Motor neuron (in vitro differentiated cells): ENCODE results near the gene LSAMP. TPM values are rescaled to one million over a fixed set of nuclear protein-coding genes. Genes with fewer than 3 reads are reported as not detected.

Experiments used
- ATAC-seq, 8 experiments: fragments of 200-7000 bp; cut with Tn5 transposase; replicated peaks in 6 of 8; 2 replicates each; pipeline ENCODE4 v1.8.0; 2021; ENCODE audit warnings: mild to moderate bottlenecking in 8 of 8, moderate library complexity in 8 of 8
- H3K27ac ChIP-seq, 2 donors: fragments of 250-450 bp; sonication (Bioruptor Pico); 2 replicates each; pipeline ENCODE4 v1.9.0; 2021; ENCODE audit warnings: antibody characterized with exemption in 2 of 2, mild to moderate bottlenecking in 2 of 2, moderate library complexity in 1 of 2
- H3K4me1 ChIP-seq, 2 donors: fragments of 250-450 bp; sonication (Bioruptor Pico); replicated peaks in 1 of 2; 2 replicates each; pipeline ENCODE4 v1.6.1; 2021; ENCODE audit warnings: antibody characterized with exemption in 2 of 2, mild to moderate bottlenecking in 2 of 2, moderate library complexity in 1 of 2
- H3K4me3 ChIP-seq, 5 donors: fragments of 250-450 bp; sonication (Bioruptor Pico); 2 replicates each; pipeline ENCODE4 v1.9.0; 2021; ENCODE audit warnings: antibody characterized with exemption in 5 of 5, mild to moderate bottlenecking in 5 of 5, moderate library complexity in 4 of 5
- WGBS, 10 experiments: fragments of 450-650 bp; shearing (Covaris generic); methylation state at CpG; one replicate each; pipeline ENCODE4 v1.0.0; 2022; 5-methylcytosine and 5-hydroxymethylcytosine counted together
- in situ Hi-C, 9 experiments: fragments of 400-800 bp; cut with MboI; loops; one replicate each; pipeline ENCODE4 v1.15.0; 2021; ENCODE audit warnings: low sequenced_read_pairs in 9 of 9, low pct_unique_long_range_greater_than_20kb in 2 of 9; ENCODE audit not compliant: unreplicated experiment in 9 of 9
- total RNA-seq, 8 experiments: library from RNA; unstranded; fragments of 300-600 nt; gene quantifications; 2 replicates each; pipeline versions ENCODE4 v1.2.3 to v1.2.4, GENCODE V29; 2022

LSAMP gene
- total RNA-seq, 8 experiments from 2014 or later = 24.4 to 76.5 (median 39.2) TPM

DNA sequence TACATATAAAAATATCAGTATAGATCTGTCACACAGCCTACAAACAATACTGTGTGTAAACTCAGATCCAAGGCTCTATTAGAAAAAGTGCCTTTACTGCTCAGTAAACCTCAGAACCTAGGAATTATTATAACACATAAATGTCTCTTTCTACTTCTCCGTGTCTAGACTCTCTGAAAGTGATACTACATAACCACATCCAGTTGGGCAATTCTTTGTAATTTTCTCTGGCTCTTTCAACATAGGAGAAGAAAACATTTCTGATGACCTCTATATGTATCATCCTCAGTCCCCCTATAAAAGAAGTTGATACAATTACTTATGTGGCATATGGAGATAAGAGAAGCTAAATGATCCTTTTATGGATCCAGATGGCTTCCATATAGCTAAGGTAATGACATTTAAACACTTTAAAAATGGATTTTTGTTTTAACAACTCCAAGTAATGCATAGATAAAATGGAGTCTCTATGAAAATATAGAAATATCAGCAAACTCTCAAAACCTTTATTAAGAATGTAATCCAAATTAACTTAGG, 104.5 kb downstream of the LSAMP start:
- no peak overlapping the region for H3K4me3 ChIP-seq
- peaks cover 0 to 7% of the 10 kb centered on the region in 2 donors for H3K4me1 ChIP-seq
- in situ Hi-C loops = no loop called here
- 11 to 100% (median 100%) methylated on average over 1 of the region's 1 CpG; no CpG with 5 or more reads in 2 of the 10 experiments for WGBS, 10 experiments
- no peak overlapping the region for H3K27ac ChIP-seq
- ATAC-seq = no peak

DNA sequence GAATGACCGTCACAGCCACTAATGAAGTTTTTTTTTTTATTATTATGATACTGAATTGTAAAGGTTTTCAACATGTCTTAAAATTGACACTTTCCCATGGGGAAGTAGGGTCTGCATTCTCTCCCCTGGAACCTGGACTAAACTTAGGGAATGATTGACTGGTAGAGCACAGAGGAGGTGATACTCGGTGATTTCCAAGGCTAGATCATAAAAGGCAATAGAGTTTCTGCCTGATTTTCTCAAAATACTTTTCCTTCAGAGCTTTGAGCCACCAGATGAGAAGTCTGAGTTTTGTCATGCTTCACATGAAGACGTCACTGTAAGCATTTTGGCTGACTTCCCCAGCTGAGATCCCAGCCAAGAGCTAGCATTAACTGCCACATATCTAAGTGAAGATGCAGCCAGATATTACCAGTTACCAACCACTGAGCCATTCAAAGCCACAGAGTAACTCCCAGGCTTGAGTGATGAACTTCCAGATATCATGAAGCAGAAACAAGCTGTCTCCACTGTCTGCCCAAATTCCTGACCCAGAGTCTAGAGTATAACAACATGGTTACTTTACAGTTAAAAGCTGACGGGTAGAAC, 105.8 kb downstream of the LSAMP start:
- Histone ChIP-seq H3K4me3 (no peak overlapping the region), H3K4me1 (peaks cover 0 to 7% of the 10 kb centered on the region in 2 donors), H3K27ac (no peak overlapping the region)
- in situ Hi-C loops = no loop called here
- 22 to 100% (median 86%) methylated on average over 1 to 4 of the region's 4 CpGs; no CpG with 5 or more reads in 1 of the 10 experiments for WGBS, 10 experiments
- ATAC-seq = peak in 2 of 8 experiments; percentile 84 to 90

DNA sequence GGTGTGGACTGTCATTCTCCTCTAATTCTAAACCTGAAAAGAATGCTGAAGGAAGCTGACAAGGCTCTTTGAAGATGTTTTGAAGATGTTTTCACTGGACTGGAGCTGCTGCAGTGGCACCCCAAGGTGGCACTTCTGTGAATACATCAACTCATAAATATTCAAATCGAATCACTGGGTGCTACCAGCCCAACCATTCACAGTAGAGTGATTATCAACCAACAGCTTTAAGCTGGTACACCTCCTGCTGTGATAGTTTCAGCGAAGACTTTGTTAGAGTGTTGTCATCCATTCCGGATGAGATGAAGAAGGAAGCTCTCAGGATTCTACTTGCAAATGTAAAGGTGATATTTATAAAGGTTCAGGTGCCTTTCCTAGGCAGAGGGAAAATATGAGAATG, 106.6 kb downstream of the LSAMP start:
- Histone ChIP-seq H3K27ac (no peak overlapping the region), H3K4me3 (no peak overlapping the region), H3K4me1 (peaks cover 0 to 6% of the 10 kb centered on the region in 2 donors)
- in situ Hi-C loops = no loop called here
- ATAC-seq = no peak
- 0 to 86% (median 60%) methylated on average over 1 to 3 of the region's 3 CpGs; no CpG with 5 or more reads in 3 of the 10 experiments for WGBS, 10 experiments

DNA sequence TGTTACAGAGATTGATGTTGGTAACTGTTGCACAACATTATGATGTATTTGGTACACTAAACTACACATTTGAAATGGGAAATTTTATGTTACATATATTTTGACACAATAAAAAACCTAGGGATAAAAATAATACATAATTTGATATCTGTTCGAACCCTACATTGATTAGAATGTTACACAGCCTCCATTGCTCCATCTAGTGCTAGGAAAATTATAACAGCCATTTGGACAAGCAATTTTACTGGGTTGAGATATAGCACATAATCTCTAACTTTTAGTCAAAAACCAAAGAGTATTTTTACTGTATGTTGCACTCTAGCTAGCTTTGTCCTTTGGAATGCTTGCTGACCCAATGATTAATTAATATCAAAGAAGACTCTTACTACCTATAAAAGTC, 108.1 kb downstream of the LSAMP start:
- in situ Hi-C loops = no loop called here
- no peak for ATAC-seq
- Histone ChIP-seq H3K4me3 (no peak overlapping the region), H3K27ac (no peak overlapping the region), H3K4me1 (no peaks in the 10 kb centered on the region)
- 60 to 100% (median 89%) methylated on average over 1 of the region's 1 CpG; no CpG with 5 or more reads in 3 of the 10 experiments for WGBS, 10 experiments

DNA sequence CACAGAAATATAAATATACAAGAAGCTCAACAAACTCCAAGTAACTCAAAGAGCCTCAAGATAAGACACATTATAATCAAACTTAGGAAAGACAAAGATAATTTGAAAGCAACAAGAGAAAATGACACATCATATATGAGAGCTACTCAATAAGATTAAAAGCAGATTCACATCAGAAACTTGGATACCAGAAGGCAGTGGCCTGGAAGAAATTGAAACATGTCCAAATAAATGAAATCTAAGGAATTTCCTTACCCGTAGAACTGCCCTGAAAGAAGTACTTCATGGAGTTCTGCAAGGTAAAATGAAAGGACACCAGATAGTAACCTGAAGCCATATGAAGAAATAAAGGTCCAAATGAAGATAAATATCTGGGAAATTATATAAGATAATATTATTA, 113.9 kb downstream of the LSAMP start:
- H3K4me1 ChIP-seq = peaks cover 0 to 5% of the 10 kb centered on the region in 2 donors
- no peak for ATAC-seq
- H3K4me3 ChIP-seq = no peak overlapping the region
- no peak overlapping the region for H3K27ac ChIP-seq
- in situ Hi-C loops = no loop called here
- WGBS, 10 experiments = 13 to 100% (median 69%) methylated on average over 1 of the region's 1 CpG; no CpG with 5 or more reads in 2 of the 10 experiments

DNA sequence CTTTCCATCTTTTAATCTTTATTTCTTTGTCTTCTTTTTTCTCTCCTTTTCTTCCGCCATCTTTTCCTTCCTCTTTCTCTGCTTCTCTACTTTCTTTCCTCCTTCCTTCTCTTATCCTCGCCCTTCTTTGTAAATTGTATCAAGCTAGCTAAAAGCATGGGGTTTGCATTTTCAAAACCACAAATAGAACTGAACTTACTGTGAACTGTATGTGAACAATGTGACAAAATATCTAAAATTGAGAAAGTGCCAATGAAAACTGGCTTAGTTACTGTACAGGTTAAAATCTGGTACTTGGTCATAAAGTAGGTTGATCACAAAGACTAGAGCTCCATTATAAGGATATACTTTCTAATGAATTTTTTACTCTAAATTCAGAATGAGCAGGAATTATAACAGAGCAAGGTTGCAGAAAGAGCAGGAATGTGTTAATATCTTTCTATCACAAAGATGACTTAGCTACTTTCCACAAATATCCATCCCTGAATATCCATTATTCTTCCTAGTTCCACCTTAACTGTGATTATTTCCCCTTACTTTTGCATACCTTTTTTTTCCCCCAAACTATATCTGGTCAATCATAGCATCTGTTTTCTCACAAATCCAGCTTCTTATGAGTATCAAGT, 122.4 kb downstream of the LSAMP start:
- no peaks in the 10 kb centered on the region for H3K4me1 ChIP-seq
- WGBS, 10 experiments = 60 to 100% (median 88%) methylated on average over 1 to 2 of the region's 2 CpGs
- ATAC-seq = peak in 2 of 8 experiments; percentile 66 to 69
- H3K27ac ChIP-seq = no peak overlapping the region
- H3K4me3 ChIP-seq = no peak overlapping the region
- in situ Hi-C loops = no loop called here

DNA sequence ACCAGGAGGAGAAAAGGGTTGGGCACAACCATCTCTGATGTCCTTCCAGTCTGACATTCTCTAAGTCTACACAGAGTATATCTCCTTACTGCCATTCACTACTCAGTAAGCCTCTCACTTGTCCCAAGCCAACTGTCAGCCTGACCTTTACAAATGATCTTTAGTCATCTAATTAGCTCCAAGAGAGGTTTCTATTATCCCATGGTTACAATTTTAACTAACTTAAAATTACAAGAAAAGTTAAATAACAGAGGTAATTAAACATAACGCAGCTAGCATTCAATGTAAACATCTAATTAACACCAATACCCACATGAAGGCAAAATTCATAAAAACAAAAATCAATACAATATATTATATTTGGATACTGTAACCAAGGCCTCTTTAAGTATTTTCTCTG, 126.9 kb downstream of the LSAMP start:
- WGBS, 10 experiments = 77 to 100% (median 100%) methylated on average over 1 of the region's 1 CpG; no CpG with 5 or more reads in 3 of the 10 experiments
- H3K4me1 ChIP-seq = peaks cover 6 to 13% of the 10 kb centered on the region in 2 donors
- no peak overlapping the region for H3K4me3 ChIP-seq
- no peak for ATAC-seq
- in situ Hi-C loops = no loop called here
- H3K27ac ChIP-seq = no peak overlapping the region

DNA sequence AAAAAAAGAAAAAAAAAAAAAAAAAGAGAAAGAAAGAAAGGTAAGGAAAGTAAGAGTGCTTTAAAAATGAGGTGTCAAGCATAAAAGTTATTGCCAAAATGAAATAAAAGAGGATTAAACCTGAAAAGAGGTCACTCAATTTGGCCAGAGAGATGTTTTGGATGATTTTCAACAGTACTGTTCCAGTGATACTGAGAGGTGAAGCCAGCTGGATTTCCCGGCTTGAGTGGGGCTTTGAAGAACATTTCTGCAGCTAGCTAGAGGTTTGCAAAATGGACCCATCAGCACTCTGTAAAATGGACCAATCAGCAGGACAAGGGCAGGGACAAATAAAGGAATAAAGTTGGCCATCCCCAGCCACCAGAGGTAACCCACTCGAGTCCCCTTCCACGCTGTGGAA, 128.5 kb downstream of the LSAMP start:
- whole genome bisulfite sequencing, 10 experiments = 55 to 100% (median 97%) methylated on average over 1 to 3 of the region's 3 CpGs; no CpG with 5 or more reads in 2 of the 10 experiments
- Histone ChIP-seq H3K4me1 (peaks cover 10 to 28% of the 10 kb centered on the region in 2 donors), H3K27ac (no peak overlapping the region), H3K4me3 (no peak overlapping the region)
- in situ Hi-C loops = no loop called here
- ATAC-seq = no peak

DNA sequence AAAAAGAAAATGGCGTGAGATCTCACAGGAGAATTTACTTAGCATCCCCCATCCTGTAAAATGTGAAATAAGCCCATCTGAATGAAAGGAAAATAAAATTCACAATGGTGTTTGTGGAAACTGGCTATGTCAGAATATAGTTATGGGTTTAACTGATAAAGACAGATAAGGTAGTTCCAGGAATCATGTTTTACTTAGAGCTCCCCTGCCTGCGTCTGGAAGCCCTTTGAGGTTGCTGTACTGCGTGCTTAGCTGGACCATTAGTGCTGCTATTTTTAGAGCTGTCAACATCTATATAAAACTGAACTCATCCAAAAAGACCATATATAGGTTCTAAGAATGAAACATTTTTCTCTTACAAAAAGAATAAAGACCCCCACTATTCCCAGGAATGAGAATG, 130.8 kb downstream of the LSAMP start:
- in situ Hi-C loops = no loop called here
- WGBS, 10 experiments = 40 to 100% (median 75%) methylated on average over 2 to 3 of the region's 3 CpGs; no CpG with 5 or more reads in 2 of the 10 experiments
- peak in 5 of 8 experiments; percentile 61 to 77 (median 76) for ATAC-seq
- no peak overlapping the region for H3K4me3 ChIP-seq
- no peak overlapping the region for H3K27ac ChIP-seq
- peaks cover 10 to 28% of the 10 kb centered on the region in 2 donors for H3K4me1 ChIP-seq

DNA sequence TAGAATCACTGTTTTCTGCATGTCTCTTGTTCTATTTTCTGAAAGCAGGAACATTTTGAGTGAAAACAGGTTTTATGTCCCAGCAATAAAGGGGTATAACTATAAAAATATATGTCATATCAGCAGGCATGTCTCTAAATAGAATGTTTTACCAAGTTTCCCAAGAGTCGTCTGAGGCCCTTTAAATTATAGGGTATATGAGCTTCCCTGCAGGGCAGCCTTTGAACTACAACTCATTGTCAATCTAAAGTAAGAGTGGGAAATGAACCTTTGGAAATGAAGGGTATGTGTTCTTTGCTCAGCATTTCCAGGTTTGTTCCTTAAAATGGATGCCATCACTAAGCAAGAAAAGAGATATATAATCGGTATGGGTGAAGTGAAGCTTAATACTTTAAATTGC, 138.6 kb downstream of the LSAMP start:
- WGBS, 10 experiments = 42 to 100% (median 69%) methylated on average over 1 to 2 of the region's 2 CpGs
- H3K27ac ChIP-seq = no peak overlapping the region
- ATAC-seq = peak in 1 of 8 experiments; percentile 5
- in situ Hi-C loops = no loop called here
- H3K4me3 ChIP-seq = no peak overlapping the region
- H3K4me1 ChIP-seq = peaks cover 10 to 13% of the 10 kb centered on the region in 2 donors

DNA sequence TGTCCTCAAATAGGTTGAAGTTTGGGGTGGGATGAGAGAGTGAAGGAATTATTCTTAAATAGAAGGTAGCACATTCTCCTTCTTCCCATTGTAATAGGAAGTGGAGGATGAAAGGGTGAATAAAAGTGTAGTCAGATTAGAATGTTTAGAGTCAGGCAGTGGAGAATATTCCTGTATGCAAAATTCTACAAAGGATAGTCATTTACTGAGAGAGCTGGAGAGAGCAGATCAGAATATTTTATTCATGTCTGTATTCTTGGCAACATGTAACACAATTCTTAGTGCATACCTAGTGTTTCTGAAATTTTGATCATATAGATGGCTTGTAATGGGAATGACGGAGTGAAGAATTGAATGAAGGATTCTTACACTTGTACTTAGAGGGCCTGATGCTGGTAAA, 139.1 kb downstream of the LSAMP start:
- ATAC-seq = peak in 4 of 8 experiments; percentile 34 to 98 (median 92)
- Histone ChIP-seq H3K4me1 (peaks cover 13 to 19% of the 10 kb centered on the region in 2 donors), H3K27ac (no peak overlapping the region), H3K4me3 (no peak overlapping the region)
- WGBS, 10 experiments = 0 to 100% (median 20%) methylated on average over 1 of the region's 1 CpG; no CpG with 5 or more reads in 5 of the 10 experiments
- in situ Hi-C loops = no loop called here

DNA sequence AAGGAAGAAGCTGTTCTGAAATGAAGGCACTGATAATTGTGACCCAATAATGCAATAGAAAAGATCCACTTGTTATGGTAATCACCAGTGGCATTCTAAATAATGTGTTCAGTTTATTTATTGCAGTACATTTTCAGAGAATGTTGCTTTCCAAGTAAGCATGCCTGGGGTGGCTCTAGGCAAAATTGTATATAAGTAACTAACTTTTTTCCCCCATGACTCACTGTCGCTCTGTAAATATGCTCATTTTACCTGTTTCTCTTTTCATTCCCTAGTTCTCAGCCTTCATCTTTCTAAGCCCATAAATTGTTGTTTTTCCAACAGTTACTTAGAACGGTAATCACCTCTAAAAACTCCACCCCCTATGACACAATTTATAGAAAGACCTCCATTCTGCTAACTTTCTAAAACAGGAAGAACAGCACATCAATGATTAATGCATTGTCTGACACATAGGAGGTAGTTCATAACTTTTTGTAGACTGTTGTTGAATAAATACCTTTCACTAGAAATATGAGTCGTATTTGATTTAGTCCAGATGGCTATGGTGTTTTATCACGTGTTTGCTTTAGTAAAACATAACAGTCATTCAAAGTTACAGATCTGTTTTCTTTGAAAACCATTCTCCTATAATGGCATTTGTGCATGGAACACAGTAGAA, 143.1 kb downstream of the LSAMP start:
- no peak for ATAC-seq
- in situ Hi-C loops = no loop called here

DNA sequence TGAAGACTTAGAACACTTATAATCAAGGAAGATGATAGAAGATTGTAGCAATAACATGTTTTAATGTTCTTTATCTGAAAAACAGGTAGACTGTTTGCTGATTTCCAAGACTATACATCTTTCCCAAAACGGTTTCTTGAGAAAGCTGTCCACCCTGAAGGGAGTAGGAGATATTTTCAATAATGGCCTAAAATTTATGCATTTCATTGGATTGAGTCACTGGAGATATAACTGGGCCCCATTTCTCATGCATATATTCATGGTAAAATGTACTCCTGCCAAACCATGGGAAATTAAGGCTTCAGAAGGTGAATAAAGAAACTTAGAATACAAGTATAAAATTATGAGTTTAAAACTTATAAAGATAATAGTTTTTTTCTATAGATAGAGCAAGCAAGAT, 143.9 kb downstream of the LSAMP start:
- WGBS, 10 experiments = 29 to 100% (median 86%) methylated on average over 1 of the region's 1 CpG; no CpG with 5 or more reads in 3 of the 10 experiments
- Histone ChIP-seq H3K27ac (no peak overlapping the region), H3K4me1 (peaks cover 14 to 25% of the 10 kb centered on the region in 2 donors), H3K4me3 (no peak overlapping the region)
- in situ Hi-C loops = no loop called here
- ATAC-seq = peak in 2 of 8 experiments; percentile 65 to 66

More for the DNA sequence above, 143.1 kb downstream of the LSAMP start:
- 20 to 88% (median 70%) methylated on average over 1 to 4 of the region's 4 CpGs for WGBS, 10 experiments
- no peak overlapping the region for H3K4me3 ChIP-seq
- no peak overlapping the region for H3K27ac ChIP-seq
- H3K4me1 ChIP-seq = peaks cover 14 to 25% of the 10 kb centered on the region in 2 donors
